Stimulated activated naive B cell treated with anti-CD40 and anti-IgM and Interleukin-4, amounts not matched to agents 10 μg/mL and 1 μg/mL and 100 μg/mL, for 72 hours (primary cell): ENCODE measurements around the gene PRCP.
"Not testable (repeated sequence)": the region's sequence is repeated elsewhere in the genome, so short reads cannot be mapped to it uniquely, and the experiment has no call there.

Experiments
- ATAC-seq, 2 donors: fragments of 150-1000 bp; cut with Tn5 transposase; replicated peaks; 2 replicates each; pipeline ENCODE4 v1.10.0; 2021; ENCODE audit warnings: moderate library complexity in 1 of 2
- DNase-seq: peaks from one replicate; pipeline ENCODE4 v3.0.0; 2021
- H3K27ac Mint-ChIP-seq: one replicate; pipeline ENCODE4 v1.8.0; 2022; ENCODE audit warnings: mild to moderate bottlenecking, mixed read lengths
- H3K27me3 Mint-ChIP-seq, 2 donors: one replicate each; pipeline ENCODE4 v1.8.0; 2022; ENCODE audit warnings: mixed read lengths in 2 of 2
- H3K36me3 Mint-ChIP-seq, 2 donors: one replicate each; pipeline ENCODE4 v1.8.0; 2022; ENCODE audit warnings: mixed read lengths in 2 of 2, mild to moderate bottlenecking in 1 of 2
- H3K4me1 Mint-ChIP-seq, 2 donors: one replicate each; pipeline ENCODE4 v1.8.0; 2022; ENCODE audit warnings: mixed read lengths in 2 of 2, mild to moderate bottlenecking in 1 of 2
- H3K4me3 Mint-ChIP-seq, 2 donors: one replicate each; pipeline ENCODE4 v1.8.0; 2022; ENCODE audit warnings: mild to moderate bottlenecking in 2 of 2, mixed read lengths in 2 of 2, moderate library complexity in 1 of 2
- H3K9me3 Mint-ChIP-seq, 2 donors: one replicate each; pipeline ENCODE4 v1.8.0; 2022; ENCODE audit warnings: mixed read lengths in 2 of 2, mild to moderate bottlenecking in 1 of 2

The PRCP gene

GRCh38 chr11:82854916-82855315 lies 45.3 kb downstream of the PRCP start:
- DNase-seq, H3K27me3 Mint-ChIP-seq, H3K9me3 Mint-ChIP-seq, H3K27ac Mint-ChIP-seq, H3K4me3 Mint-ChIP-seq, ATAC-seq: not testable (repeated sequence)
- peaks cover 12 to 22% of the 10 kb centered on the region in 2 donors for H3K4me1 Mint-ChIP-seq
- H3K36me3 Mint-ChIP-seq, result peaks cover 12 to 31% of the 10 kb centered on the region in 2 donors

- H3K36me3 Mint-ChIP-seq, result peaks cover 14 to 31% of the 10 kb centered on the region in 2 donors
- H3K9me3 Mint-ChIP-seq, result peaks cover 0 to 3% of the 10 kb centered on the region in 2 donors
- ATAC-seq (no peak), DNase-seq (no peak)
- H3K27me3 Mint-ChIP-seq, result no peaks in the 10 kb centered on the region
- no peak overlapping the region for H3K4me3 Mint-ChIP-seq
- H3K27ac Mint-ChIP-seq, result no peak overlapping the region
- H3K4me1 Mint-ChIP-seq, result peaks cover 12 to 22% of the 10 kb centered on the region in 2 donors
These were observed 46.0 kb downstream of the PRCP start for GRCh38 chr11:82854242-82854641.

GRCh38 chr11:82848829-82849228 lies 51.4 kb downstream of the PRCP start:
- Mint-ChIP-seq H3K9me3 (no peaks in the 10 kb centered on the region), H3K36me3 (peaks cover 15 to 23% of the 10 kb centered on the region in 2 donors)
- ATAC-seq, result no peak

GRCh38 chr11:82845356-82846353 lies 54.6 kb downstream of the PRCP start:
- DNase-seq, result no peak
- Mint-ChIP-seq H3K9me3 (no peaks in the 10 kb centered on the region), H3K4me1 (peaks cover 3 to 6% of the 10 kb centered on the region in 2 donors), H3K27ac (no peak overlapping the region), H3K4me3 (no peak overlapping the region), H3K27me3 (no peaks in the 10 kb centered on the region), H3K36me3 (peaks cover 18 to 33% of the 10 kb centered on the region in 2 donors)
- no peak for ATAC-seq

More at GRCh38 chr11:82848829-82849228, 51.4 kb downstream of the PRCP start:
- H3K27me3 Mint-ChIP-seq, result no peaks in the 10 kb centered on the region
- H3K4me1 Mint-ChIP-seq, result peaks cover 8 to 15% of the 10 kb centered on the region in 2 donors
- no peak overlapping the region for H3K4me3 Mint-ChIP-seq
- DNase-seq, result no peak
- H3K27ac Mint-ChIP-seq, result no peak overlapping the region

GRCh38 chr11:82843057-82843795 lies 57.0 kb downstream of the PRCP start:
- no peak overlapping the region for H3K27ac Mint-ChIP-seq
- peaks cover 21 to 37% of the 10 kb centered on the region in 2 donors for H3K36me3 Mint-ChIP-seq
- no peak overlapping the region for H3K4me3 Mint-ChIP-seq
- H3K9me3 Mint-ChIP-seq, result no peaks in the 10 kb centered on the region
- no peaks in the 10 kb centered on the region for H3K27me3 Mint-ChIP-seq
- DNase-seq (no peak), ATAC-seq (no peak)
- peaks cover 3 to 6% of the 10 kb centered on the region in 2 donors for H3K4me1 Mint-ChIP-seq

GRCh38 chr11:82842019-82842418 lies 58.2 kb downstream of the PRCP start:
- ATAC-seq, result no peak
- DNase-seq, result no peak
- Mint-ChIP-seq H3K4me1 (peaks cover 3 to 6% of the 10 kb centered on the region in 2 donors), H3K9me3 (no peaks in the 10 kb centered on the region), H3K27me3 (no peaks in the 10 kb centered on the region), H3K36me3 (peaks cover 25 to 43% of the 10 kb centered on the region in 2 donors), H3K4me3 (no peak overlapping the region), H3K27ac (no peak overlapping the region)

GRCh38 chr11:82837650-82838049 lies 62.6 kb downstream of the PRCP start:
- H3K36me3 Mint-ChIP-seq, result peaks cover 46 to 60% of the 10 kb centered on the region in 2 donors
- no peak overlapping the region for H3K27ac Mint-ChIP-seq
- H3K4me1 Mint-ChIP-seq, result no peaks in the 10 kb centered on the region
- no peaks in the 10 kb centered on the region for H3K27me3 Mint-ChIP-seq
- H3K9me3 Mint-ChIP-seq, result no peaks in the 10 kb centered on the region
- no peak for DNase-seq
- ATAC-seq, result no peak
- no peak overlapping the region for H3K4me3 Mint-ChIP-seq

- DNase-seq, result no peak
- H3K4me1 Mint-ChIP-seq, result no peaks in the 10 kb centered on the region
- peaks cover 54 to 62% of the 10 kb centered on the region in 2 donors for H3K36me3 Mint-ChIP-seq
- ATAC-seq, result no peak
- no peaks in the 10 kb centered on the region for H3K27me3 Mint-ChIP-seq
- no peaks in the 10 kb centered on the region for H3K9me3 Mint-ChIP-seq
- H3K27ac Mint-ChIP-seq, result no peak overlapping the region
- no peak overlapping the region for H3K4me3 Mint-ChIP-seq
These were observed 67.2 kb downstream of the PRCP start for GRCh38 chr11:82832983-82833382.

- ATAC-seq (no peak), DNase-seq (no peak)
- H3K27me3 Mint-ChIP-seq, result no peaks in the 10 kb centered on the region
- H3K36me3 Mint-ChIP-seq, result peaks cover 53 to 60% of the 10 kb centered on the region in 2 donors
- H3K27ac Mint-ChIP-seq, result no peak overlapping the region
- no peaks in the 10 kb centered on the region for H3K9me3 Mint-ChIP-seq
- H3K4me1 Mint-ChIP-seq, result no peaks in the 10 kb centered on the region
- no peak overlapping the region for H3K4me3 Mint-ChIP-seq
These were observed 68.9 kb downstream of the PRCP start for GRCh38 chr11:82831364-82831763.

- H3K36me3 Mint-ChIP-seq, result peaks cover 46 to 59% of the 10 kb centered on the region in 2 donors
- H3K27me3 Mint-ChIP-seq, result no peaks in the 10 kb centered on the region
- H3K9me3 Mint-ChIP-seq, result no peaks in the 10 kb centered on the region
- H3K27ac Mint-ChIP-seq, result no peak overlapping the region
- DNase-seq, result no peak
- no peak for ATAC-seq
- H3K4me1 Mint-ChIP-seq, result no peaks in the 10 kb centered on the region
- no peak overlapping the region for H3K4me3 Mint-ChIP-seq
These were observed 69.5 kb downstream of the PRCP start for GRCh38 chr11:82830746-82831145.

GRCh38 chr11:82829101-82829500 lies 71.1 kb downstream of the PRCP start:
- Mint-ChIP-seq H3K36me3 (peaks cover 42 to 57% of the 10 kb centered on the region in 2 donors), H3K27ac (no peak overlapping the region), H3K4me3 (no peak overlapping the region), H3K9me3 (no peaks in the 10 kb centered on the region), H3K27me3 (no peaks in the 10 kb centered on the region), H3K4me1 (no peaks in the 10 kb centered on the region)
- ATAC-seq (no peak), DNase-seq (no peak)

GRCh38 chr11:82828472-82828871 lies 71.8 kb downstream of the PRCP start:
- DNase-seq (no peak), ATAC-seq (no peak)
- peaks cover 42 to 55% of the 10 kb centered on the region in 2 donors for H3K36me3 Mint-ChIP-seq
- no peaks in the 10 kb centered on the region for H3K9me3 Mint-ChIP-seq
- no peak overlapping the region for H3K27ac Mint-ChIP-seq
- H3K27me3 Mint-ChIP-seq, result no peaks in the 10 kb centered on the region
- H3K4me3 Mint-ChIP-seq, result no peak overlapping the region
- no peaks in the 10 kb centered on the region for H3K4me1 Mint-ChIP-seq

- Mint-ChIP-seq H3K27ac (no peak overlapping the region), H3K27me3 (no peaks in the 10 kb centered on the region), H3K4me3 (no peak overlapping the region), H3K36me3 (peaks cover 37 to 44% of the 10 kb centered on the region in 2 donors), H3K4me1 (no peaks in the 10 kb centered on the region), H3K9me3 (no peaks in the 10 kb centered on the region)
- ATAC-seq (no peak), DNase-seq (no peak)
These were observed 73.7 kb downstream of the PRCP start for GRCh38 chr11:82826526-82826925.
